Measurements from ENCODE around the gene LINC00237. TPM values are rescaled to one million over a fixed set of nuclear protein-coding genes. Genes with fewer than 3 reads are reported as not detected.

Gene LINC00237
- polyA plus RNA-seq, 1 donor = not detected

GRCh38 chr20:21046413-21047070 is 59.6 kb downstream of the LINC00237 start:
- no peak for DNase-seq

Other genes with a start within 250 kb of the LINC00237 start
- 17.7 TPM for gene KIZ, start 19.7 kb upstream of the LINC00237 start, polyA plus RNA-seq (ENCODE audit: insufficient read length)
- 44.0 TPM for gene XRN2, start 197.0 kb upstream of the LINC00237 start, polyA plus RNA-seq (ENCODE audit: insufficient read length)

All from hindlimb muscle (tissue), 1 donor.